ENCODE results near the gene CHMP2A. TPM values are rescaled to one million over a fixed set of nuclear protein-coding genes. Genes with fewer than 3 reads are reported as not detected.
A peak's percentile ranks its signal among the peaks of the same experiment; 100 is the strongest.

Gene CHMP2A
- total and polyA plus RNA-seq, 2 of the 8 experiments (the other 6 are each of a cell fraction or from before 2014, with no cell fraction given) = 70.0 to 132 TPM

- FAIRE-seq = no peak
- POLR2A ChIA-PET (ENCODE audit: partially characterized antibody) = interaction anchor here (0.5 to 21.3 kb wide), 13 partner anchors 8 to 334 kb away, joined by 3 to 650 read pairs (median 6); partner anchors contain the start of genes CHMP2A, RNF225, TRIM28 and UBE2M
These were observed 37.7 kb downstream of the CHMP2A start for GRCh38 chr19:58516964-58517833.

More at GRCh38 chr19:58516964-58517833, 37.7 kb downstream of the CHMP2A start:
- Histone ChIP-seq H3K56ac (replicated peaks; ENCODE audit: insufficient read length, low read depth, low read length) (no peak overlapping the region), H3K4me3 (ENCODE audit: extremely low read depth in 1 of 4, insufficient read depth in 2 of 4, low read depth in 3 of 4, low read length in 4 of 4) (no peak overlapping the region), H2AFZ (ENCODE audit: low read length) (no peak overlapping the region), H3K4ac (replicated peaks; ENCODE audit: insufficient read length, low read depth, low read length) (no peak overlapping the region), H3K23me2 (ENCODE audit: low read depth, low read length) (peaks cover 11% of the 10 kb centered on the region), H3K4me2 (ENCODE audit: insufficient read depth in 1 of 2, low read depth in 2 of 2, low read length in 2 of 2) (peak overlapping the region in 1 of 2 experiments; percentile 67; a peak in 1 of 4 replicates), H3K14ac (ENCODE audit: insufficient read length) (no peak overlapping the region), H2BK15ac (ENCODE audit: low read length) (no peak overlapping the region), H3K79me1 (ENCODE audit: low read depth, low read length) (peaks cover 5% of the 10 kb centered on the region), H4K20me1 (replicated peaks in 1 of 2; ENCODE audit: control insufficient read depth in 1 of 2, insufficient read depth in 2 of 2, low read length in 2 of 2) (peaks cover 2 to 9% of the 10 kb centered on the region in 2 experiments), H3K27ac (ENCODE audit: low read depth, low read length) (no peak overlapping the region), H3K4me1 (replicated peaks in 1 of 4; ENCODE audit: control insufficient read depth in 3 of 4, insufficient read depth in 4 of 4, low read length in 3 of 4) (peaks cover 0 to 35% (median 20%) of the 10 kb centered on the region in 4 experiments; a peak in 6 of 7 replicates), H3K79me2 (ENCODE audit: control insufficient read depth in 1 of 2, insufficient read depth in 2 of 2, low read length in 2 of 2) (peaks cover 0 to 17% of the 10 kb centered on the region in 2 experiments; a peak in 1 of 4 replicates), H4K91ac (replicated peaks; ENCODE audit: insufficient read length, low read length) (no peak overlapping the region), H2BK5ac (ENCODE audit: low read depth, low read length) (0 out of 2 replicates have a peak overlapping the region, but pooled peaks have one; percentile 35), H3K36me3 (ENCODE audit: control insufficient read depth in 2 of 4, insufficient read depth in 4 of 4, low read length in 3 of 4) (peaks cover 0 to 9% (median 2%) of the 10 kb centered on the region in 4 experiments; a peak in 2 of 8 replicates), H3K27me3 (replicated peaks in 1 of 4; ENCODE audit: control insufficient read depth in 3 of 4, extremely low read depth in 1 of 4, insufficient read depth in 3 of 4, low read length in 3 of 4) (no peaks in the 10 kb centered on the region), H3K23ac (ENCODE audit: insufficient read length) (no peak overlapping the region), H2BK20ac (ENCODE audit: low read length) (no peak overlapping the region), H3K18ac (ENCODE audit: extremely low read depth, low read length) (no peak overlapping the region), H2BK12ac (ENCODE audit: low read depth, low read length) (no peak overlapping the region), H4K5ac (ENCODE audit: insufficient read length, low read depth, low read length) (no peak overlapping the region), H3K9ac (replicated peaks in 1 of 4; ENCODE audit: extremely low read depth in 1 of 4, low read depth in 3 of 4, low read length in 3 of 4) (no peak overlapping the region), H2BK120ac (replicated peaks; ENCODE audit: low read depth, low read length) (no peak overlapping the region), H3K9me3 (ENCODE audit: insufficient read depth in 2 of 2, low read depth in 1 of 2, low read length in 1 of 2) (no peaks in the 10 kb centered on the region), H2AK5ac (ENCODE audit: low read depth, low read length) (no peak overlapping the region), H4K8ac (ENCODE audit: extremely low read depth, insufficient read depth, low read length) (peak overlapping the region; percentile 25; the same call in 1 of the 2 replicates)
- CTCF ChIA-PET (ENCODE audit: partially characterized antibody) = interaction anchor here (0.7 to 5.2 kb wide), 9 partner anchors 11 to 68 kb away, joined by 3 to 27 read pairs (median 4); no protein-coding TSS in a partner anchor
- DNase-seq (ENCODE audit: low read depth in 1 of 2, low spot score in 2 of 2) = no peak
- TF ChIP-seq POLR2AphosphoS5 (IDR thresholded peaks at IDR 0.05; ENCODE audit: low read depth, low read length) (peak; percentile 40), SRF (IDR thresholded peaks at IDR 0.05; ENCODE audit: low read depth, low read length) (no peak), SIN3A (conservative IDR thresholded peaks at IDR 0.05 in 1 of 2, IDR thresholded peaks at IDR 0.05 in 1 of 2; ENCODE audit: low read depth in 1 of 2, low read length in 2 of 2) (no peak)
- TF ChIP-seq, protein P1, sequence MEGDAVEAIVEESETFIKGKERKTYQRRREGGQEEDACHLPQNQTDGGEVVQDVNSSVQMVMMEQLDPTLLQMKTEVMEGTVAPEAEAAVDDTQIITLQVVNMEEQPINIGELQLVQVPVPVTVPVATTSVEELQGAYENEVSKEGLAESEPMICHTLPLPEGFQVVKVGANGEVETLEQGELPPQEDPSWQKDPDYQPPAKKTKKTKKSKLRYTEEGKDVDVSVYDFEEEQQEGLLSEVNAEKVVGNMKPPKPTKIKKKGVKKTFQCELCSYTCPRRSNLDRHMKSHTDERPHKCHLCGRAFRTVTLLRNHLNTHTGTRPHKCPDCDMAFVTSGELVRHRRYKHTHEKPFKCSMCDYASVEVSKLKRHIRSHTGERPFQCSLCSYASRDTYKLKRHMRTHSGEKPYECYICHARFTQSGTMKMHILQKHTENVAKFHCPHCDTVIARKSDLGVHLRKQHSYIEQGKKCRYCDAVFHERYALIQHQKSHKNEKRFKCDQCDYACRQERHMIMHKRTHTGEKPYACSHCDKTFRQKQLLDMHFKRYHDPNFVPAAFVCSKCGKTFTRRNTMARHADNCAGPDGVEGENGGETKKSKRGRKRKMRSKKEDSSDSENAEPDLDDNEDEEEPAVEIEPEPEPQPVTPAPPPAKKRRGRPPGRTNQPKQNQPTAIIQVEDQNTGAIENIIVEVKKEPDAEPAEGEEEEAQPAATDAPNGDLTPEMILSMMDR (IDR thresholded peaks at IDR 0.05; ENCODE audit: control extremely low read depth in 1 of 3, insufficient read depth in 1 of 3, low read depth in 1 of 3, low read length in 3 of 3) = peak in 2 of 3 experiments; percentile 25 to 51; a peak in 3 of 4 replicates
- WGBS, 2 experiments (ENCODE audit: extremely low coverage in 1 of 2, insufficient coverage in 1 of 2, insufficient read length in 1 of 2, insufficient replicate concordance in 2 of 2, low coverage in 1 of 2, low lambda C conversion rate in 2 of 2, missing lambda C conversion rate in 1 of 2) = 89% methylated on average over 37 of the region's 65 CpGs; no CpG with 5 or more reads in 1 of the 2 experiments

Data from H1 (cell line).